PC-3 (cell line): Measurements from ENCODE around the gene RAD21L1. TPM values are rescaled to one million over a fixed set of nuclear protein-coding genes. Genes with fewer than 3 reads are reported as not detected.

Experiments used
- ATAC-seq: fragments of 200-7000 bp; cut with Tn5 transposase; 2 replicates; pipeline ENCODE4 v1.9.1; 2020; ENCODE audit warnings: mild to moderate bottlenecking, moderate library complexity
- BruUV-seq: library from RNA; stranded (reverse); fragments of 400-500 nt; replicated peaks from 2 replicates; lab custom pipeline; 2021; lab: Mats Ljungman, UMichigan
- CTCF ChIA-PET: fragments of 300-600 bp; sonication (Branson Sonifier 250); formaldehyde crosslinking; loops from one replicate; lab custom pipeline; 2022; ENCODE audit warnings: antibody characterized with exemption; lab: Charles Lee
- POLR2A ChIA-PET: fragments of 300-600 bp; sonication (Branson Sonifier 250); formaldehyde crosslinking; loops from one replicate; lab custom pipeline; 2022; ENCODE audit warnings: antibody characterized with exemption; ENCODE audit not compliant: unreplicated experiment; lab: Charles Lee
- DNase-seq: peaks from one replicate; pipeline ENCODE4 v3.0.0-alpha.2; 2015
- H2AFZ ChIP-seq: fragments of 300-600 bp; sonication (generic); 2 replicates; pipeline ENCODE4 v1.6.0; 2016; ENCODE audit warnings: antibody characterized with exemption, low read length
- H3F3A ChIP-seq: fragments of 300-600 bp; sonication (generic); one replicate; pipeline ENCODE4 v1.6.0; 2017; ENCODE audit warnings: antibody characterized with exemption, low read length, control low read depth, mild to moderate bottlenecking; ENCODE audit not compliant: unreplicated experiment
- H3K27ac ChIP-seq: fragments of 300-600 bp; sonication (generic); 2 replicates; pipeline ENCODE4 v1.5.1; 2016; ENCODE audit warnings: mild to moderate bottlenecking, low read length
- H3K27me3 ChIP-seq: fragments of 300-600 bp; sonication (generic); 2 replicates; pipeline ENCODE4 v1.6.1; 2016; ENCODE audit warnings: low read length, mixed read lengths
- H3K36me3 ChIP-seq: fragments of 300-600 bp; sonication (generic); 2 replicates; pipeline ENCODE4 v1.6.1; 2016; ENCODE audit warnings: low read depth, mixed run types, low read length, mixed read lengths
- H3K4me1 ChIP-seq: fragments of 300-600 bp; sonication (generic); 2 replicates; pipeline ENCODE4 v1.5.1; 2016; ENCODE audit warnings: low read length; ENCODE audit not compliant: insufficient read depth
- H3K4me2 ChIP-seq: fragments of 300-600 bp; sonication (generic); 2 replicates; pipeline ENCODE4 v1.6.0; 2016; ENCODE audit warnings: low read length
- H3K4me3 ChIP-seq: fragments of 300-600 bp; sonication (generic); 2 replicates; pipeline ENCODE4 v1.5.1; 2016; ENCODE audit warnings: mild to moderate bottlenecking, low read length, mixed read lengths
- H3K79me2 ChIP-seq: fragments of 300-600 bp; sonication (generic); 2 replicates; pipeline ENCODE4 v1.6.1; 2017; ENCODE audit warnings: low read length, mixed read lengths
- H3K9ac ChIP-seq: fragments of 300-600 bp; sonication (generic); 2 replicates; pipeline ENCODE4 v1.6.0; 2016; ENCODE audit warnings: mild to moderate bottlenecking, low read length
- H3K9me2 ChIP-seq: fragments of 300-600 bp; sonication (generic); replicated peaks from 2 replicates; pipeline ENCODE4 v1.6.1; 2016; ENCODE audit warnings: mixed run types, low read length, mixed read lengths
- H3K9me3 ChIP-seq: fragments of 300-600 bp; sonication (generic); 2 replicates; pipeline ENCODE4 v1.6.1; 2016; ENCODE audit warnings: low read length, mixed read lengths
- H4K20me1 ChIP-seq: fragments of 300-600 bp; sonication (generic); 2 replicates; pipeline ENCODE4 v1.6.1; 2016; ENCODE audit warnings: low read length, mixed read lengths
- EZH2 ChIP-seq: fragments of 300-600 bp; sonication (generic); IDR thresholded peaks from one replicate; pipeline ENCODE4 v1.6.1; 2017; ENCODE audit warnings: antibody characterized with exemption, mild to moderate bottlenecking, low read length; ENCODE audit not compliant: unreplicated experiment
- EZH2phosphoT487 ChIP-seq: fragments of 300-600 bp; sonication (generic); IDR thresholded peaks from 2 replicates; pipeline ENCODE4 v1.6.1; 2018; ENCODE audit warnings: mild to moderate bottlenecking, antibody characterized with exemption, low read length, borderline replicate concordance
- intact Hi-C: fragments of 100-400 bp; cut with micrococcal nuclease; formaldehyde crosslinking; loops from 2 replicates; pipeline ENCODE4 v1.9.0; 2023
- total RNA-seq: library from RNA; depleted of rRNA; stranded (reverse); fragments of >200 nt; gene quantifications from 2 replicates; pipeline ENCODE4 v1.2.3, GENCODE V29; 2014
- TF ChIP-seq, protein P1 (sequence below): fragments of 300-600 bp; sonication (generic); conservative IDR thresholded peaks from 2 replicates; pipeline ENCODE4 v1.5.1; 2017; ENCODE audit warnings: antibody characterized with exemption, low read depth, mild to moderate bottlenecking, low read length

The RAD21L1 gene
- total RNA-seq, 1 experiment from 2014 or later = 0.11 TPM

DNA sequence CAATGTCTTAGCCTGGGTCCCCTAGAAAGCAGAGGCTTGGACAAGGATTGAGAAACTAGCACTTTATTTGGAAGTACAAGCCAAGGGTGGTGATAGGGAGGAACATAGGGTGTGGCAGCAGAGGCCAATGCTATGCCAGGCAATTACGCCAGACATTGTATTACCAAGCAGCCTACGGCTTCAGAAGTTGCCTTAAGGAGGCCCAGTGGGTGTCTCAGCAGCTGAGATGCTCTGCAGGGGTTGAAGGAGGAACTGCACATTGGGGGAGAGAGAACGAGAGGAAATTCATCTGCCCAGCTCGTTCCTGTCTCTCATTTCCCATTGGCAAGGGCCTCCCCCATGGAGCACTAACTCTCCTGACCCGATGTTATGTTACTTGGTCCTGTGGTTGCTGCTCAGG lies 21.7 kb upstream of the RAD21L1 start:
- H3K36me3 ChIP-seq = no peaks in the 10 kb centered on the region
- no peaks in the 10 kb centered on the region for H4K20me1 ChIP-seq
- H3K4me2 ChIP-seq = no peak overlapping the region
- ATAC-seq = no peak
- no peaks in the 10 kb centered on the region for H3K9me2 ChIP-seq
- CTCF ChIA-PET = no interaction called here
- no peaks in the 10 kb centered on the region for H3K79me2 ChIP-seq
- no peaks in the 10 kb centered on the region for H3K27me3 ChIP-seq
- intact Hi-C loops = no loop called here
- DNase-seq = no peak
- no peak overlapping the region for H3K4me3 ChIP-seq
- H3K9me3 ChIP-seq = no peaks in the 10 kb centered on the region
- BruUV-seq = no TSS peak
- POLR2A ChIA-PET = interaction anchor here (0.6 kb wide), 1 partner anchor 856 kb away, joined by 4 read pairs; no protein-coding TSS in a partner anchor
- TF ChIP-seq EZH2 (no peak), EZH2phosphoT487 (no peak)
- TF ChIP-seq, protein P1, sequence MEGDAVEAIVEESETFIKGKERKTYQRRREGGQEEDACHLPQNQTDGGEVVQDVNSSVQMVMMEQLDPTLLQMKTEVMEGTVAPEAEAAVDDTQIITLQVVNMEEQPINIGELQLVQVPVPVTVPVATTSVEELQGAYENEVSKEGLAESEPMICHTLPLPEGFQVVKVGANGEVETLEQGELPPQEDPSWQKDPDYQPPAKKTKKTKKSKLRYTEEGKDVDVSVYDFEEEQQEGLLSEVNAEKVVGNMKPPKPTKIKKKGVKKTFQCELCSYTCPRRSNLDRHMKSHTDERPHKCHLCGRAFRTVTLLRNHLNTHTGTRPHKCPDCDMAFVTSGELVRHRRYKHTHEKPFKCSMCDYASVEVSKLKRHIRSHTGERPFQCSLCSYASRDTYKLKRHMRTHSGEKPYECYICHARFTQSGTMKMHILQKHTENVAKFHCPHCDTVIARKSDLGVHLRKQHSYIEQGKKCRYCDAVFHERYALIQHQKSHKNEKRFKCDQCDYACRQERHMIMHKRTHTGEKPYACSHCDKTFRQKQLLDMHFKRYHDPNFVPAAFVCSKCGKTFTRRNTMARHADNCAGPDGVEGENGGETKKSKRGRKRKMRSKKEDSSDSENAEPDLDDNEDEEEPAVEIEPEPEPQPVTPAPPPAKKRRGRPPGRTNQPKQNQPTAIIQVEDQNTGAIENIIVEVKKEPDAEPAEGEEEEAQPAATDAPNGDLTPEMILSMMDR = no peak
- H2AFZ ChIP-seq = no peak overlapping the region
- no peaks in the 10 kb centered on the region for H3F3A ChIP-seq
- H3K4me1 ChIP-seq = peaks cover 5% of the 10 kb centered on the region; the same call in 1 of the 2 replicates
- H3K27ac ChIP-seq = no peak overlapping the region
- H3K9ac ChIP-seq = no peak overlapping the region

DNA sequence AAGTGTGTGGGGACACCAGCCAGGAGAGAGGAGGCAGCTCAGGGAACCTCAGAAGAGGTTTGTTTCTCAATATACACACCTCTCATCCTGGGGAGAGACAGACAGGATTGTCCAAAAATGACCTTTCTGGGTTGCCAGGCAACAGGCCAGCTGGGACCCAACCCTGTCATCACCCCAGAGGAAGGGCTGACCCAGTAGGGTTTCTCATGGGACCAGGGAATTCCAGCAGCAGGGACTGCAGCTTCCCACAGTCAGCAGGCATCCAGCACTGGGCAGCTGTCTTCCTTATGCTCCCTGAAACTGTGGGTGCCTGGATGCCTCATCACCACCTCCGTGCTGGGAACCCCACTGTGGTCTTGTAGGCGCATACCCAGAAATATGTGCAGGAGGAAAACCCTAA lies 21.3 kb upstream of the RAD21L1 start:
- DNase-seq = no peak
- no peaks in the 10 kb centered on the region for H3K27me3 ChIP-seq
- no peaks in the 10 kb centered on the region for H4K20me1 ChIP-seq
- no peaks in the 10 kb centered on the region for H3K79me2 ChIP-seq
- H3K36me3 ChIP-seq = no peaks in the 10 kb centered on the region
- intact Hi-C loops = no loop called here
- peaks cover 5% of the 10 kb centered on the region; the same call in 1 of the 2 replicates for H3K4me1 ChIP-seq
- no peak for ATAC-seq
- POLR2A ChIA-PET = no interaction called here
- no peaks in the 10 kb centered on the region for H3K9me3 ChIP-seq
- H3K4me3 ChIP-seq = no peak overlapping the region
- no peak overlapping the region for H3K4me2 ChIP-seq
- CTCF ChIA-PET = no interaction called here
- no TSS peak for BruUV-seq
- TF ChIP-seq EZH2 = no peak
- TF ChIP-seq, protein P1 = no peak
- TF ChIP-seq EZH2phosphoT487 = no peak
- H3K9me2 ChIP-seq = no peaks in the 10 kb centered on the region
- no peak overlapping the region for H3K9ac ChIP-seq
- H3F3A ChIP-seq = no peaks in the 10 kb centered on the region
- H3K27ac ChIP-seq = no peak overlapping the region
- no peak overlapping the region for H2AFZ ChIP-seq

DNA sequence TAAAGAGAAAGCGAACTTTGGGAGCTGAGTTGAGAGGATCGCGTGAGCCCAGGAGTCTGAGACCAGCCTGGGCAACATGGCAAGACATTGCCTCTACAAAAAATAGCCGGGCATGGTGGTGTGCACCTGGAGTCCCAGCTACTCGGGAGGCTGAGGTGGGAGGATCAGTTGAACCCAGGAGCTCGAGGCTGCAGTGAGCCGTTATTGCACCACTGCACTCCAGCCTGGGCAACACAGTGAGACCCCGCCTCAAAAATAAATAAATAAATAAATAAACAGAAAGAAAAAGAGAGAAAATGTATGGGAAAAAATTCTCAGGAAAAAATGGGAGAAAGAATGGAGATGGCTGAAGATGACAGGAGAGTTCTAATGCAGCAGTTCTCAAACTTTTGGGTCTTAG lies 20.0 kb upstream of the RAD21L1 start:
- CTCF ChIA-PET = interaction anchor here (0.6 kb wide), 1 partner anchor 165 kb away, joined by 3 read pairs; no protein-coding TSS in a partner anchor
- Histone ChIP-seq H4K20me1 (no peaks in the 10 kb centered on the region), H3K79me2 (no peaks in the 10 kb centered on the region), H3K9me2 (no peaks in the 10 kb centered on the region), H3K4me2 (no peak overlapping the region), H3K27ac (no peak overlapping the region), H3F3A (no peaks in the 10 kb centered on the region), H3K27me3 (no peaks in the 10 kb centered on the region), H3K4me1 (peaks cover 5% of the 10 kb centered on the region; the same call in 1 of the 2 replicates), H3K4me3 (no peak overlapping the region), H3K36me3 (no peaks in the 10 kb centered on the region), H3K9me3 (no peaks in the 10 kb centered on the region), H2AFZ (no peak overlapping the region), H3K9ac (no peak overlapping the region)
- no peak for ATAC-seq
- POLR2A ChIA-PET = no interaction called here
- DNase-seq = no peak
- intact Hi-C loops = no loop called here
- BruUV-seq = no TSS peak
- TF ChIP-seq EZH2phosphoT487 = no peak
